HepG2 (cell line): ENCODE measurements around the gene RPL41. TPM values are rescaled to one million over a fixed set of nuclear protein-coding genes. Genes with fewer than 3 reads are reported as not detected.

Experiments used
- BRF2 ChIP-seq: sonication (generic); formaldehyde crosslinking; IDR thresholded peaks from 2 replicates; pipeline ENCODE4 v1.8.1; 2022; ENCODE audit warnings: mild to moderate bottlenecking, missing genetic modification reagents
- MAZ ChIP-seq, 2 experiments: sonication (generic) in 1 of 2; formaldehyde crosslinking in 1 of 2; IDR thresholded peaks; 2 replicates each; pipeline versions ENCODE4 v1.5.0 to v1.6.1; 2012 to 2020; ENCODE audit warnings: low read depth in 2 of 2, mild to moderate bottlenecking in 2 of 2, borderline replicate concordance in 1 of 2, improper control_type of control experiment in 1 of 2, low read length in 1 of 2, missing genetic modification reagents in 1 of 2, moderate library complexity in 1 of 2
- PBX2 ChIP-seq: IDR thresholded peaks from 2 replicates; pipeline ENCODE4 v1.6.1; 2016; ENCODE audit warnings: control low read depth
- POLR2A ChIP-seq, 2 experiments: IDR thresholded peaks; 2 replicates each; pipeline ENCODE4 v1.6.1; 2011; ENCODE audit warnings: low read depth in 2 of 2, low read length in 2 of 2, mild to moderate bottlenecking in 1 of 2, moderate library complexity in 1 of 2; ENCODE audit not compliant: insufficient read depth in 1 of 2
- POLR2AphosphoS5 ChIP-seq: IDR thresholded peaks from 2 replicates; pipeline ENCODE4 v1.6.1; 2012; ENCODE audit warnings: low read depth, low read length
- RELA ChIP-seq: sonication (generic); formaldehyde crosslinking; IDR thresholded peaks from 2 replicates; pipeline ENCODE4 v1.4.0; 2020; ENCODE audit warnings: missing genetic modification reagents
- RNF219 ChIP-seq: sonication (generic); formaldehyde crosslinking; IDR thresholded peaks from 2 replicates; pipeline ENCODE4 v1.5.0; 2020; ENCODE audit warnings: mild to moderate bottlenecking, missing genetic modification reagents
- STAT6 ChIP-seq: sonication (generic); formaldehyde crosslinking; IDR thresholded peaks from 2 replicates; pipeline ENCODE4 v1.4.0; 2020; ENCODE audit warnings: missing genetic modification reagents, mild to moderate bottlenecking, borderline replicate concordance
- ZBTB21 ChIP-seq: sonication (generic); formaldehyde crosslinking; IDR thresholded peaks from 2 replicates; pipeline ENCODE4 v1.4.0; 2020; ENCODE audit warnings: missing genetic modification reagents
- ZNF563 ChIP-seq: sonication (generic); formaldehyde crosslinking; IDR thresholded peaks from 2 replicates; pipeline ENCODE4 v1.8.0; 2022; ENCODE audit warnings: mild to moderate bottlenecking, moderate library complexity, missing genetic modification reagents
- ZNF564 ChIP-seq: sonication (generic); formaldehyde crosslinking; IDR thresholded peaks from 2 replicates; pipeline ENCODE4 v1.8.1; 2023; ENCODE audit warnings: mild to moderate bottlenecking, missing genetic modification reagents
- ZNF737 ChIP-seq: sonication (generic); formaldehyde crosslinking; IDR thresholded peaks from 2 replicates; pipeline ENCODE4 v1.5.0; 2020; ENCODE audit warnings: missing genetic modification reagents, mild to moderate bottlenecking, borderline replicate concordance
- polyA plus RNA-seq, 8 experiments: library from polyadenylated mRNA; depleted of rRNA in 3 of 8; stranded (reverse) in 7 of 8; unstranded in 1 of 8; fragments of >200 nt; fragmentation: Illumina TruSeq in 4 of 8; extraction: Trizol in 4 of 8; gene quantifications; 2 replicates each; pipeline versions ENCODE4 v1.2.1 to v1.2.3, GENCODE V29; 2011 to 2016; ENCODE audit warnings: low read depth in 4 of 8, missing spikeins in 1 of 8, mixed read lengths in 1 of 8; ENCODE audit not compliant: insufficient read depth in 1 of 8
- total RNA-seq, 5 experiments: library from RNA; depleted of rRNA; stranded (reverse); fragments of >200 nt; fragmentation: Illumina TruSeq; extraction: Trizol; gene quantifications; 2 replicates each; pipeline ENCODE4 v1.2.3, GENCODE V29; 2016; ENCODE audit warnings: low read depth in 1 of 5
- TF ChIP-seq, protein P1 (sequence below): sonication (generic); formaldehyde crosslinking; IDR thresholded peaks from 2 replicates; pipeline ENCODE4 v1.8.1; 2023; ENCODE audit warnings: mild to moderate bottlenecking, inconsistent platforms, moderate library complexity, missing genetic modification reagents, borderline replicate concordance
- TF ChIP-seq, protein P2 (sequence below): IDR thresholded peaks from 2 replicates; pipeline ENCODE4 v1.6.1; 2016; ENCODE audit warnings: missing compliant biosample characterization, missing genetic modification reagents, borderline replicate concordance

The RPL41 gene
- total and polyA plus RNA-seq, 2 of the 13 experiments (the other 11 are each of a cell fraction or from before 2014, with no cell fraction given), result 4,012 to 7,670 TPM

GRCh38 chr12:56104109-56104814 is 12.2 kb upstream of the RPL41 start, which contains the start of gene PA2G4 (continued):
- no peak for TF ChIP-seq RNF219
- 0 out of 2 replicates have a peak, but pooled peaks have one; percentile 10 for TF ChIP-seq MAZ (IDR thresholded peaks at IDR 0.05; ENCODE audit: borderline replicate concordance, low read depth, low read length)
- peak; percentile 98 for TF ChIP-seq MAZ (CRISPR knock-in tag; IDR thresholded peaks at IDR 0.05; ENCODE audit: low read depth)
- peak; percentile 94 for TF ChIP-seq ZNF564
- no peak for TF ChIP-seq PBX2 (CRISPR knock-in tag)
- TF ChIP-seq, protein P1, sequence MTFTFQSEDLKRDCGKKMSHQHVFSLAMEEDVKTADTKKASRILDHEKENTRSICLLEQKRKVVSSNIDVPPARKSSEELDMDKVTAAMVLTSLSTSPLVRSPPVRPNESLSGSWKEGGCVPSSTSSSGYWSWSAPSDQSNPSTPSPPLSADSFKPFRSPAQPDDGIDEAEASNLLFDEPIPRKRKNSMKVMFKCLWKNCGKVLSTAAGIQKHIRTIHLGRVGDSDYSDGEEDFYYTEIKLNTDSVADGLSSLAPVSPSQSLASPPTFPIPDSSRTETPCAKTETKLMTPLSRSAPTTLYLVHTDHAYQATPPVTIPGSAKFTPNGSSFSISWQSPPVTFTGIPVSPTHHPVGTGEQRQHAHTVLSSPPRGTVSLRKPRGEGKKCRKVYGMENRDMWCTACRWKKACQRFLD, result peak; percentile 86; the same call in 1 of the 2 replicates
- TF ChIP-seq POLR2AphosphoS5, result no peak; the same call in 1 of the 2 replicates
- 0 out of 2 replicates have a peak, but pooled peaks have one; percentile 78 for TF ChIP-seq ZNF737 (CRISPR knock-in tag)
- peak; percentile 88 for TF ChIP-seq ZNF563 (CRISPR knock-in tag)
- peak; percentile 94 for TF ChIP-seq BRF2 (CRISPR knock-in tag)
- no peak for TF ChIP-seq RELA (CRISPR knock-in tag)
- peak; percentile 91 for TF ChIP-seq POLR2A (IDR thresholded peaks at IDR 0.05; ENCODE audit: insufficient read depth in 1 of 2, low read depth in 2 of 2, low read length in 2 of 2)
- no peak; the same call in 1 of the 2 replicates for TF ChIP-seq STAT6 (CRISPR knock-in tag)
- 0 out of 2 replicates have a peak, but pooled peaks have one; percentile 11 for TF ChIP-seq ZBTB21 (CRISPR knock-in tag)
- TF ChIP-seq, protein P2, sequence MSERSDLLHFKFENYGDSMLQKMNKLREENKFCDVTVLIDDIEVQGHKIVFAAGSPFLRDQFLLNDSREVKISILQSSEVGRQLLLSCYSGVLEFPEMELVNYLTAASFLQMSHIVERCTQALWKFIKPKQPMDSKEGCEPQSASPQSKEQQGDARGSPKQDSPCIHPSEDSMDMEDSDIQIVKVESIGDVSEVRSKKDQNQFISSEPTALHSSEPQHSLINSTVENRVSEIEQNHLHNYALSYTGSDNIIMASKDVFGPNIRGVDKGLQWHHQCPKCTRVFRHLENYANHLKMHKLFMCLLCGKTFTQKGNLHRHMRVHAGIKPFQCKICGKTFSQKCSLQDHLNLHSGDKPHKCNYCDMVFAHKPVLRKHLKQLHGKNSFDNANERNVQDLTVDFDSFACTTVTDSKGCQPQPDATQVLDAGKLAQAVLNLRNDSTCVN (CRISPR knock-in tag), result peak; percentile 61
